ENCODE results near the gene MAP4K1.
"Not testable (repeated sequence)": the region's sequence is repeated elsewhere in the genome, so short reads cannot be mapped to it uniquely, and the experiment has no call there.

Gene MAP4K1

GRCh38 chr19:38569368-38569983, 48.3 kb downstream of the MAP4K1 start:
- DNase-seq (ENCODE audit: low read depth, low spot score) = no peak

GRCh38 chr19:38565691-38566105, 52.1 kb downstream of the MAP4K1 start:
- no peak for DNase-seq (ENCODE audit: low read depth, low spot score)

- no peak for DNase-seq (ENCODE audit: low read depth, low spot score)
Observed at GRCh38 chr19:38564981-38565690, 52.6 kb downstream of the MAP4K1 start.

GRCh38 chr19:38563475-38563874, 54.3 kb downstream of the MAP4K1 start:
- no peak for DNase-seq (ENCODE audit: low read depth, low spot score)

- DNase-seq (ENCODE audit: low read depth, low spot score) = no peak
Observed at GRCh38 chr19:38562096-38562495, 55.7 kb downstream of the MAP4K1 start.

- DNase-seq (ENCODE audit: low read depth, low spot score) = no peak
Observed at GRCh38 chr19:38561658-38562057, 56.1 kb downstream of the MAP4K1 start.

GRCh38 chr19:38561053-38561606, 56.6 kb downstream of the MAP4K1 start:
- DNase-seq (ENCODE audit: low read depth, low spot score) = no peak

- no peak for DNase-seq (ENCODE audit: low read depth, low spot score)
Observed at GRCh38 chr19:38559428-38560401, 58.0 kb downstream of the MAP4K1 start.

GRCh38 chr19:38558933-38559332, 58.8 kb downstream of the MAP4K1 start:
- DNase-seq (ENCODE audit: low read depth, low spot score) = not testable (repeated sequence)

- no peak for DNase-seq (ENCODE audit: low read depth, low spot score)
Observed at GRCh38 chr19:38557205-38557799, 60.5 kb downstream of the MAP4K1 start.

- no peak for DNase-seq (ENCODE audit: low read depth, low spot score)
Observed at GRCh38 chr19:38556521-38557174, 61.1 kb downstream of the MAP4K1 start.

GRCh38 chr19:38555200-38555599, 62.6 kb downstream of the MAP4K1 start:
- DNase-seq (ENCODE audit: low read depth, low spot score) = no peak

GRCh38 chr19:38554676-38555141, 63.0 kb downstream of the MAP4K1 start:
- no peak for DNase-seq (ENCODE audit: low read depth, low spot score)

GRCh38 chr19:38553239-38553638, 64.5 kb downstream of the MAP4K1 start:
- DNase-seq (ENCODE audit: low read depth, low spot score) = not testable (repeated sequence)

GRCh38 chr19:38551450-38551813, 66.3 kb downstream of the MAP4K1 start:
- DNase-seq (ENCODE audit: low read depth, low spot score) = no peak

- no peak for DNase-seq (ENCODE audit: low read depth, low spot score)
Observed at GRCh38 chr19:38550376-38550775, 67.4 kb downstream of the MAP4K1 start.

GRCh38 chr19:38549942-38550341, 67.8 kb downstream of the MAP4K1 start:
- DNase-seq (ENCODE audit: low read depth, low spot score) = no peak

- no peak for DNase-seq (ENCODE audit: low read depth, low spot score)
Observed at GRCh38 chr19:38549061-38549460, 68.7 kb downstream of the MAP4K1 start.

- no peak for DNase-seq (ENCODE audit: low read depth, low spot score)
Observed at GRCh38 chr19:38547421-38547820, 70.3 kb downstream of the MAP4K1 start.

GRCh38 chr19:38545596-38545995, 72.2 kb downstream of the MAP4K1 start:
- no peak for DNase-seq (ENCODE audit: low read depth, low spot score)
